Heart left ventricle (tissue), 13 donors: ENCODE data around the gene DEPDC1B.

Experiments used
- POLR2A ChIP-seq, 2 donors: fragments of 450-650 bp; IDR thresholded peaks; one replicate each; pipeline ENCODE4 v1.6.1; 2017; ENCODE audit warnings: antibody characterized with exemption in 2 of 2, mild to moderate bottlenecking in 2 of 2, moderate library complexity in 2 of 2
- TF ChIP-seq, protein P1 (sequence below), 12 donors: fragments of 200-600 bp; sonication (generic) in 4 of 12; IDR thresholded peaks; one replicate each; pipeline versions ENCODE4 v1.5.0 to v1.8.0; 2018 to 2022; ENCODE audit warnings: antibody characterized with exemption in 12 of 12, mild to moderate bottlenecking in 5 of 12
- donor health status: ischemic (EF 13 %, LVEDD 7.1; RV severe dilation, severe dysfunction).
- donor health status: DM: no; HTN: yes; CAD: no.
- donor health status: DM: no; HTN: no; CAD: no.
- donor health status: ischemic (EF 25% LVEDD 6.9; RV normal size, moderate dysfunction).
- donor health status: ischemic (EF 25% LVEDD 5.7; RV mildly dilated, moderate dysfunction).
- donor health status: ischemic (EF 35%, LVEDD 5.7; RV mildly dilated, moderate dysfunction).
- donor health status: nonischemic (EF 11% LVEDD 7.7; RV severe dilation, severe dysfunction).
- donor health status: DM: yes; HTN: yes; CAD: no.
- donor health status: PGD.
- donor health status: ischemic (EF 29% LVEDD 5.4; RV normal size, mild dysfunction).
- donor health status: nonischemic (EF 23%, LVEDD 6.1; RV moderate dilation, normal function).

GRCh38 chr5:60722416-60722815, 22.4 kb upstream of the DEPDC1B start:
- TF ChIP-seq, protein P1, sequence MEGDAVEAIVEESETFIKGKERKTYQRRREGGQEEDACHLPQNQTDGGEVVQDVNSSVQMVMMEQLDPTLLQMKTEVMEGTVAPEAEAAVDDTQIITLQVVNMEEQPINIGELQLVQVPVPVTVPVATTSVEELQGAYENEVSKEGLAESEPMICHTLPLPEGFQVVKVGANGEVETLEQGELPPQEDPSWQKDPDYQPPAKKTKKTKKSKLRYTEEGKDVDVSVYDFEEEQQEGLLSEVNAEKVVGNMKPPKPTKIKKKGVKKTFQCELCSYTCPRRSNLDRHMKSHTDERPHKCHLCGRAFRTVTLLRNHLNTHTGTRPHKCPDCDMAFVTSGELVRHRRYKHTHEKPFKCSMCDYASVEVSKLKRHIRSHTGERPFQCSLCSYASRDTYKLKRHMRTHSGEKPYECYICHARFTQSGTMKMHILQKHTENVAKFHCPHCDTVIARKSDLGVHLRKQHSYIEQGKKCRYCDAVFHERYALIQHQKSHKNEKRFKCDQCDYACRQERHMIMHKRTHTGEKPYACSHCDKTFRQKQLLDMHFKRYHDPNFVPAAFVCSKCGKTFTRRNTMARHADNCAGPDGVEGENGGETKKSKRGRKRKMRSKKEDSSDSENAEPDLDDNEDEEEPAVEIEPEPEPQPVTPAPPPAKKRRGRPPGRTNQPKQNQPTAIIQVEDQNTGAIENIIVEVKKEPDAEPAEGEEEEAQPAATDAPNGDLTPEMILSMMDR (IDR thresholded peaks at IDR 0.05) = no peak
- TF ChIP-seq POLR2A (IDR thresholded peaks at IDR 0.05) = no peak
